ENCODE data around the gene WDR81.

Gene WDR81

DNA sequence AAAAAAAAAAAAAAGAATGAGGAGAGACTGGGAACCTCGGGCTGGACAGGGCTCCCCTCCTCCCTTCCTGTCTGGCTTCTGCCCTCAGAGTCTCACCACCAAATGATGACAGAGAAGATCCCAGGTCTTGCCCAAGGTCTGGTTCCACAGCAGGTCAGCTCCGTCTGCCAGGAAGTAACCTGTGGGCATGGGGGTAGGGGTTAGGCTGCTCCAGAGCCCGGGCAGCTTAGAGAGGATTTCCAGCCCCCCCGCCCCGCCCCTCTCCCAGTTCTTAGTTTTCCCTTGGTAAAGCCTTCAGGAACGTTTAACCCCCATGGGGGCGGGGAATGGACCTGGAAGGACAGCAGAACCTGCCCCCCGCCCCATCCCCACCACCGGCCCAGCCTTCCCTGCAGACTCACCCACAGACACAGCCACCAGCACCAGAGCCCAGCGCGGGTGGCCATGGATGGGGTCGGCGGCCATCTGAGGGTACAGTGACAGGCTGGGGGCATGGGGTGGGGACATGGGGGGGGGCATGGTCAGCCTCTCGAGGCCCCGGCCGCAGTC is 15.0 kb upstream of the WDR81 start:
- ChIA-PET POLR2A (no interaction called here), CTCF (no interaction called here)
- TF ChIP-seq PKNOX1 (IDR thresholded peaks at IDR 0.05) (no peak), NFRKB (IDR thresholded peaks at IDR 0.05) (no peak), ZNF384 (IDR thresholded peaks at IDR 0.05) (no peak), ELF4 (IDR thresholded peaks at IDR 0.05) (no peak), FOXK2 (IDR thresholded peaks at IDR 0.05) (no peak), BHLHE40 (IDR thresholded peaks at IDR 0.05; ENCODE audit: borderline replicate concordance) (no peak), FOXA1 (IDR thresholded peaks at IDR 0.05) (no peak), SUZ12 (IDR thresholded peaks at IDR 0.05) (no peak), FOXM1 (IDR thresholded peaks at IDR 0.05; ENCODE audit: borderline replicate concordance) (no peak), LEF1 (IDR thresholded peaks at IDR 0.05; ENCODE audit: borderline replicate concordance) (no peak)
- no peak for DNase-seq (ENCODE audit: extremely low spot score)

- DNase-seq (ENCODE audit: extremely low spot score): peak; percentile 64
- no peak for TF ChIP-seq HDGF (IDR thresholded peaks at IDR 0.05; ENCODE audit: borderline replicate concordance)
- TF ChIP-seq ELF4 (IDR thresholded peaks at IDR 0.05): no peak
- no peak for TF ChIP-seq FOXM1 (IDR thresholded peaks at IDR 0.05; ENCODE audit: borderline replicate concordance)
- TF ChIP-seq SP1 (IDR thresholded peaks at IDR 0.05): no peak
- TF ChIP-seq NFRKB (IDR thresholded peaks at IDR 0.05): no peak
- TF ChIP-seq ZNF384 (IDR thresholded peaks at IDR 0.05): no peak
- TF ChIP-seq CTBP1 (IDR thresholded peaks at IDR 0.05; ENCODE audit: borderline replicate concordance): no peak
- POLR2A ChIA-PET: no interaction called here
- CTCF ChIA-PET: no interaction called here
These were observed 14.3 kb upstream of the WDR81 start, which contains the start of gene TLCD2 for GRCh38 chr17:1709971-1710806. Gene TLCD2, minus strand, starts transcription at chr17:1710377. Its CDS starts 135 bp downstream, at chr17:1710242.

- DNase-seq (ENCODE audit: extremely low spot score): no peak
- POLR2A ChIA-PET: no interaction called here
- CTCF ChIA-PET: no interaction called here
- TF ChIP-seq ARNT (IDR thresholded peaks at IDR 0.05): no peak
- no peak for TF ChIP-seq FOXK2 (IDR thresholded peaks at IDR 0.05)
- TF ChIP-seq SP1 (IDR thresholded peaks at IDR 0.05): no peak
- TF ChIP-seq L3MBTL2 (conservative IDR thresholded peaks at IDR 0.05): no peak
- no peak for TF ChIP-seq TARDBP (IDR thresholded peaks at IDR 0.05)
- TF ChIP-seq NFRKB (IDR thresholded peaks at IDR 0.05): no peak
- no peak for TF ChIP-seq ELF4 (IDR thresholded peaks at IDR 0.05)
These were observed 13.5 kb upstream of the WDR81 start for GRCh38 chr17:1710807-1711553.

GRCh38 chr17:1711804-1712203 is 12.7 kb upstream of the WDR81 start:
- DNase-seq (ENCODE audit: extremely low spot score): no peak
- no peak for TF ChIP-seq ARNT (IDR thresholded peaks at IDR 0.05)
- TF ChIP-seq CTBP1 (IDR thresholded peaks at IDR 0.05; ENCODE audit: borderline replicate concordance): no peak
- no peak for TF ChIP-seq ELF4 (IDR thresholded peaks at IDR 0.05)
- CTCF ChIA-PET: no interaction called here
- POLR2A ChIA-PET: no interaction called here

DNA sequence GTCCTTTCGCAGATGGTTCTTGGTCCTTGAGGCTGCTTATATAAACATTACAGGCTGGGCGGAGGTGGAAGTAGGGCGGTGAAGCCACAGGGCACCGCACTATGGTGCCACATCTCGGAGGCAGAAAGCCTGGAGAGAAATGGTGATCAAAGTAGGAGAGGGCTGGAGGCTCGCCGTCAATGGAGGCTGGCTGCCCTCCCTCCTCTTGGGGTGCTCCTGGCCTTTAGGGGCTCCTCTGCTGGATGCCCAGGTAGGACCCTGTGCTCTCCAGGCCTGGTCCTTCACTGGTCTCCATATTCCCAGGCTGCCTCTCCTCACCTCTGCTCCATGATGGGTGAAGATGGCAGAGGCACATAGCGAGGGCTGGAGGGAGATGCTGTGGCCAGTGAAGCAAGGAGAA is 12.2 kb upstream of the WDR81 start:
- CTCF ChIA-PET: no interaction called here
- no peak for DNase-seq (ENCODE audit: extremely low spot score)

GRCh38 chr17:1713160-1713877 is 11.2 kb upstream of the WDR81 start:
- CTCF ChIA-PET: interaction anchor here (0.6 to 1.6 kb wide), 7 partner anchors 8 to 70 kb away, joined by 3 to 6 read pairs (median 3); partner anchors contain the start of gene SERPINF1

More for the DNA sequence above, 12.2 kb upstream of the WDR81 start:
- TF ChIP-seq CTBP1 (IDR thresholded peaks at IDR 0.05; ENCODE audit: borderline replicate concordance) (no peak), TARDBP (IDR thresholded peaks at IDR 0.05) (no peak), HDGF (IDR thresholded peaks at IDR 0.05; ENCODE audit: borderline replicate concordance) (no peak), ELF4 (IDR thresholded peaks at IDR 0.05) (no peak), FOXM1 (IDR thresholded peaks at IDR 0.05; ENCODE audit: borderline replicate concordance) (no peak)
- POLR2A ChIA-PET: interaction anchor here (1.6 kb wide), 1 partner anchor 49 kb away, joined by 4 read pairs; the partner anchor contains the start of gene SERPINF1

More at GRCh38 chr17:1713160-1713877, 11.2 kb upstream of the WDR81 start:
- no peak for DNase-seq (ENCODE audit: extremely low spot score)
- TF ChIP-seq LEF1 (IDR thresholded peaks at IDR 0.05; ENCODE audit: borderline replicate concordance) (no peak), L3MBTL2 (conservative IDR thresholded peaks at IDR 0.05) (no peak), CTBP1 (IDR thresholded peaks at IDR 0.05; ENCODE audit: borderline replicate concordance) (no peak), PKNOX1 (IDR thresholded peaks at IDR 0.05) (no peak), NFRKB (IDR thresholded peaks at IDR 0.05) (no peak), SP1 (IDR thresholded peaks at IDR 0.05) (no peak), BHLHE40 (IDR thresholded peaks at IDR 0.05; ENCODE audit: borderline replicate concordance) (no peak), FOXA1 (IDR thresholded peaks at IDR 0.05) (no peak), TARDBP (IDR thresholded peaks at IDR 0.05) (no peak), FOXM1 (IDR thresholded peaks at IDR 0.05; ENCODE audit: borderline replicate concordance) (no peak), ARNT (IDR thresholded peaks at IDR 0.05) (no peak), ELF4 (IDR thresholded peaks at IDR 0.05) (no peak)
- POLR2A ChIA-PET: interaction anchor here (1.0 to 2.9 kb wide), 4 partner anchors 15 to 116 kb away, joined by 4 to 13 read pairs (median 8); partner anchors contain the start of genes RPA1, SERPINF1 and SMYD4
